Panc1 (cell line): ENCODE measurements around the gene GJB3.

ENCODE experiments used
- CTCF ChIP-seq: fragments of 450-650 bp; IDR thresholded peaks from 2 replicates; pipeline ENCODE4 v1.5.1; 2017; ENCODE audit warnings: mild to moderate bottlenecking
- POLR2AphosphoS5 ChIP-seq: IDR thresholded peaks from 2 replicates; pipeline ENCODE4 v1.6.1; 2012; ENCODE audit warnings: mild to moderate bottlenecking, low read depth, low read length, moderate library complexity
- REST ChIP-seq, 2 experiments: IDR thresholded peaks; 2 replicates each; pipeline ENCODE4 v1.6.1; 2011 to 2012; ENCODE audit warnings: low read depth in 2 of 2, control low read depth in 1 of 2, low read length in 1 of 2, mild to moderate bottlenecking in 1 of 2, moderate library complexity in 1 of 2; ENCODE audit not compliant: insufficient read depth in 1 of 2
- SIN3A ChIP-seq: IDR thresholded peaks from 2 replicates; pipeline ENCODE4 v1.6.1; 2012; ENCODE audit warnings: low read depth, mild to moderate bottlenecking, low read length, moderate library complexity, borderline replicate concordance; ENCODE audit not compliant: insufficient read depth
- TCF7L2 ChIP-seq: IDR thresholded peaks from 2 replicates; pipeline ENCODE4 v1.6.1; 2011; ENCODE audit warnings: mild to moderate bottlenecking, low read depth, low read length, inconsistent platforms

- TF ChIP-seq CTCF (no peak), REST (IDR thresholded peaks at IDR 0.05; ENCODE audit: insufficient read depth in 1 of 2, low read depth in 2 of 2, low read length in 1 of 2) (no peak), SIN3A (no peak), POLR2AphosphoS5 (no peak), TCF7L2 (no peak)
These were observed 2.6 kb upstream of the GJB3 start for GRCh38 chr1:34778381-34778780.
